OCI-LY7 (cell line): Measurements from ENCODE around the gene SMC6. TPM values are rescaled to one million over a fixed set of nuclear protein-coding genes. Genes with fewer than 3 reads are reported as not detected.

Experiments used
- BruUV-seq: library from RNA; stranded (reverse); fragments of 400-500 nt; replicated peaks from 2 replicates; lab custom pipeline; 2021; lab: Mats Ljungman, UMichigan
- CTCF ChIA-PET: fragments of 300-600 bp; sonication (Branson Sonifier 250); formaldehyde crosslinking; loops from one replicate; lab custom pipeline; 2022; ENCODE audit warnings: antibody characterized with exemption; ENCODE audit not compliant: unreplicated experiment; lab: Charles Lee
- POLR2A ChIA-PET: fragments of 300-600 bp; sonication (Branson Sonifier 250); formaldehyde crosslinking; loops from one replicate; lab custom pipeline; 2022; ENCODE audit warnings: antibody characterized with exemption; lab: Charles Lee
- DNase-seq: peaks from one replicate; pipeline ENCODE4 v3.0.0-alpha.2; 2015; ENCODE audit warnings: low spot score
- H2AFZ ChIP-seq: fragments of 200-600 bp; sonication (generic), shearing (Covaris generic); 2 replicates; pipeline ENCODE4 v1.6.1; 2014; ENCODE audit warnings: mild to moderate bottlenecking, antibody characterized with exemption, low read length, moderate library complexity
- H3K27ac ChIP-seq: fragments of 200-600 bp; sonication (generic); 2 replicates; pipeline ENCODE4 v1.5.1; 2014; ENCODE audit warnings: mixed run types, low read depth, mild to moderate bottlenecking, moderate library complexity, low read length, inconsistent platforms; ENCODE audit not compliant: poor library complexity, severe bottlenecking
- H3K36me3 ChIP-seq: fragments of 200-600 bp; sonication (generic); 2 replicates; pipeline ENCODE4 v1.6.1; 2014; ENCODE audit warnings: mild to moderate bottlenecking, antibody characterized with exemption, low read length, moderate library complexity, mixed read lengths; ENCODE audit not compliant: insufficient read depth
- H3K4me1 ChIP-seq: fragments of 200-600 bp; sonication (generic); 2 replicates; pipeline ENCODE4 v1.5.1; 2014; ENCODE audit warnings: mild to moderate bottlenecking, low read length; ENCODE audit not compliant: insufficient read depth, poor library complexity, severe bottlenecking
- H3K4me2 ChIP-seq: fragments of 200-600 bp; sonication (generic); 2 replicates; pipeline ENCODE4 v1.6.1; 2014; ENCODE audit warnings: mild to moderate bottlenecking, low read length
- H3K4me3 ChIP-seq: fragments of 200-600 bp; sonication (generic); 2 replicates; pipeline ENCODE4 v1.5.1; 2014; ENCODE audit warnings: mild to moderate bottlenecking, low read depth, low read length; ENCODE audit not compliant: poor library complexity, severe bottlenecking
- H3K79me2 ChIP-seq: fragments of 200-600 bp; sonication (generic); 2 replicates; pipeline ENCODE4 v1.6.1; 2016; ENCODE audit warnings: low read depth, mild to moderate bottlenecking, low read length, moderate library complexity, mixed read lengths; ENCODE audit not compliant: insufficient read depth
- H3K9me2 ChIP-seq: fragments of 200-600 bp; sonication (generic); 2 replicates; pipeline ENCODE4 v1.6.1; 2016; ENCODE audit warnings: mild to moderate bottlenecking, low read length, mixed read lengths; ENCODE audit not compliant: insufficient read depth
- H3K9me3 ChIP-seq: fragments of 200-600 bp; sonication (generic); 2 replicates; pipeline ENCODE4 v1.6.1; 2014; ENCODE audit warnings: mild to moderate bottlenecking, mixed run types, low read length, mixed read lengths
- H4K20me1 ChIP-seq: fragments of 200-600 bp; sonication (generic); 2 replicates; pipeline ENCODE4 v1.6.1; 2014; ENCODE audit warnings: mild to moderate bottlenecking, antibody characterized with exemption, low read length, moderate library complexity, mixed read lengths; ENCODE audit not compliant: insufficient read depth
- CTCF ChIP-seq: fragments of 200-600 bp; sonication (generic); conservative IDR thresholded peaks from 2 replicates; pipeline ENCODE4 v1.5.1; 2014; ENCODE audit warnings: mild to moderate bottlenecking, antibody characterized with exemption, low read length, moderate library complexity, mixed read lengths
- EZH2phosphoT487 ChIP-seq: fragments of 200-600 bp; sonication (generic); IDR thresholded peaks from 2 replicates; pipeline ENCODE4 v1.6.1; 2018; ENCODE audit warnings: low read depth, borderline replicate concordance, mild to moderate bottlenecking, mixed run types, antibody characterized with exemption, low read length, moderate library complexity, mixed read lengths
- intact Hi-C: fragments of 100-400 bp; cut with micrococcal nuclease; formaldehyde crosslinking; loops from one replicate; pipeline ENCODE4 v1.10.0; 2022; ENCODE audit not compliant: unreplicated experiment
- total RNA-seq, 2 experiments: library from RNA; depleted of rRNA in 1 of 2; stranded (reverse); fragments of >200 nt in 1 of 2; shearing (Covaris generic) in 1 of 2; gene quantifications; 2 replicates each; pipeline ENCODE4 v1.2.3, GENCODE V29; 2014 to 2022

SMC6 gene
- total RNA-seq, 2 experiments from 2014 or later, result 37.0 to 62.4 TPM

- CTCF ChIA-PET, result no interaction called here
- intact Hi-C loops, result loop anchor here (10.0 kb wide), 1 partner anchor 900 kb away; no protein-coding TSS in a partner anchor
- Histone ChIP-seq H3K27ac (no peak overlapping the region), H3K9me2 (no peaks in the 10 kb centered on the region), H3K4me2 (no peak overlapping the region), H3K4me1 (no peaks in the 10 kb centered on the region), H3K9me3 (no peaks in the 10 kb centered on the region), H3K79me2 (no peaks in the 10 kb centered on the region), H3K4me3 (no peak overlapping the region), H3K36me3 (peaks cover 70% of the 10 kb centered on the region), H2AFZ (no peak overlapping the region), H4K20me1 (no peaks in the 10 kb centered on the region)
- no TSS peak for BruUV-seq
- DNase-seq, result no peak
- TF ChIP-seq EZH2phosphoT487 (no peak), CTCF (no peak)
- POLR2A ChIA-PET, result interaction anchor here (0.6 to 1.1 kb wide), 3 partner anchors 13 to 34 kb away, joined by 3 read pairs; no protein-coding TSS in a partner anchor
These were observed 78.8 kb downstream of the SMC6 start for GRCh38 chr2:17674817-17675216.

DNA sequence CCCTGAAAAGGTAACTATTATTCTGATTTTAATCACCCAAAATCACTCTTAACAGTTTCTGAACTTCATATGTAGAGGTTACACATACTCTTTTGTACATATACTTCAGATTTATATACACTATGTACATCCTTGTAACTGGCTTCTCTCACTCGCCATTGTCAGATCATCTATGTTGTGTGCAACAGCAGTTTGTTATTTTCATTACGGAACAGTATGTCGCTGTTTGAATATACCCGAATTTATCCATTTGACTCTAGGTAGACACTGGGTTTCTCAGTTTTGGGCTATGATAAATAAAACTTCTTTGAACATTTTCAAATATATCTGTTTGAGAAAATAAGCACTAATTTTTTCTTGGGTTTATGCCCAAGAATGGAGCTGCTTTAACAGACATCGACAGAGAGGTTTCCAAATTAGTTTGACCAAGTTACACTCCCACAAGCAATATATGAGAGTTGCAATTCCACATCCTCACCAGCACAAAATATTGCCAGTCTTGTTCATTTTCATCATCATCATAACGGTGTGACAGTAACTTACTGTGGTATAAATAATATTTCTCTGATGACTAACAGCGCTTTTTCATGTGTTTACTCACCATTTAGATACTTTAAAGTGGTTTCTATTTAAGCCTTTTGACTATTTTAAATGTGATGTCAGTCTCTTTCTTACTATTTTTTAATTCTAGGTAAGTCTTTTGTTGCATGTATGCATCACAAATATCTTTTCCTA, 80.9 kb downstream of the SMC6 start:
- ChIA-PET CTCF (no interaction called here), POLR2A (interaction anchor here (0.8 to 1.8 kb wide), 2 partner anchors 10 to 12 kb away, joined by 3 to 5 read pairs; no protein-coding TSS in a partner anchor)
- no TSS peak for BruUV-seq
- H3K9me2 ChIP-seq, result no peaks in the 10 kb centered on the region
- no peaks in the 10 kb centered on the region for H3K9me3 ChIP-seq
- H3K4me1 ChIP-seq, result no peaks in the 10 kb centered on the region
- no peaks in the 10 kb centered on the region for H4K20me1 ChIP-seq
- H3K79me2 ChIP-seq, result no peaks in the 10 kb centered on the region
- intact Hi-C loops, result loop anchor here (10.0 kb wide), 1 partner anchor 898 kb away; no protein-coding TSS in a partner anchor
- TF ChIP-seq CTCF (no peak), EZH2phosphoT487 (no peak)
- H3K36me3 ChIP-seq, result peaks cover 69% of the 10 kb centered on the region
- no peak overlapping the region for H3K27ac ChIP-seq
- no peak overlapping the region for H3K4me3 ChIP-seq
- no peak overlapping the region for H2AFZ ChIP-seq
- H3K4me2 ChIP-seq, result no peak overlapping the region
- no peak for DNase-seq

- no TSS peak for BruUV-seq
- ChIA-PET POLR2A (interaction anchor here (0.5 to 1.2 kb wide), 2 partner anchors 13 to 108 kb away, joined by 3 to 4 read pairs; no protein-coding TSS in a partner anchor), CTCF (interaction anchor here (1.1 kb wide), 1 partner anchor 21 kb away, joined by 3 read pairs; no protein-coding TSS in a partner anchor)
- intact Hi-C loops, result no loop called here
- no peak overlapping the region for H3K4me2 ChIP-seq
- no peaks in the 10 kb centered on the region for H4K20me1 ChIP-seq
- no peaks in the 10 kb centered on the region for H3K9me3 ChIP-seq
- H2AFZ ChIP-seq, result no peak overlapping the region
- no peak overlapping the region for H3K27ac ChIP-seq
- peaks cover 79% of the 10 kb centered on the region for H3K36me3 ChIP-seq
- H3K4me3 ChIP-seq, result no peak overlapping the region
- DNase-seq, result no peak
- no peaks in the 10 kb centered on the region for H3K9me2 ChIP-seq
- TF ChIP-seq EZH2phosphoT487 (no peak), CTCF (no peak)
- H3K4me1 ChIP-seq, result no peaks in the 10 kb centered on the region
- no peaks in the 10 kb centered on the region for H3K79me2 ChIP-seq
These were observed 85.7 kb downstream of the SMC6 start for GRCh38 chr2:17667898-17668297.
